H9 (cell line): ENCODE measurements around the gene ETHE1. TPM values are rescaled to one million over a fixed set of nuclear protein-coding genes. Genes with fewer than 3 reads are reported as not detected.

Experiments
- DNase-seq: peaks from one replicate; pipeline ENCODE4 v3.0.0-alpha.2; 2017
- H2AFZ ChIP-seq: one replicate; pipeline ENCODE4 v1.6.1; 2013; ENCODE audit warnings: mild to moderate bottlenecking, low read length, control low read depth, moderate library complexity
- H2AK5ac ChIP-seq: 2 replicates; pipeline ENCODE4 v1.6.1; 2013; ENCODE audit warnings: low read length, control low read depth, mixed read lengths; ENCODE audit not compliant: insufficient read length
- H2BK120ac ChIP-seq: one replicate; pipeline ENCODE4 v1.6.1; 2013; ENCODE audit warnings: low read depth, mild to moderate bottlenecking, low read length, control low read depth, inconsistent platforms; ENCODE audit not compliant: poor library complexity, severe bottlenecking
- H2BK12ac ChIP-seq: 2 replicates; pipeline ENCODE4 v1.6.1; 2013; ENCODE audit warnings: low read length, control low read depth, mixed read lengths, low read depth; ENCODE audit not compliant: insufficient read length
- H2BK15ac ChIP-seq: 2 replicates; pipeline ENCODE4 v1.6.1; 2013; ENCODE audit warnings: low read depth, low read length, control low read depth
- H2BK20ac ChIP-seq: one replicate; pipeline ENCODE4 v1.6.1; 2013; ENCODE audit warnings: low read depth, mild to moderate bottlenecking, low read length, control low read depth, inconsistent platforms; ENCODE audit not compliant: poor library complexity, severe bottlenecking
- H2BK5ac ChIP-seq: 2 replicates; pipeline ENCODE4 v1.6.1; 2013; ENCODE audit warnings: low read length, control low read depth, mixed read lengths; ENCODE audit not compliant: insufficient read length
- H3K14ac ChIP-seq: 2 replicates; pipeline ENCODE4 v1.6.1; 2013; ENCODE audit warnings: low read length, control low read depth; ENCODE audit not compliant: insufficient read depth
- H3K18ac ChIP-seq: 2 replicates; pipeline ENCODE4 v1.6.1; 2013; ENCODE audit warnings: low read depth, mild to moderate bottlenecking, mixed read lengths, low read length, control low read depth; ENCODE audit not compliant: insufficient read length
- H3K23ac ChIP-seq: 2 replicates; pipeline ENCODE4 v1.6.1; 2013; ENCODE audit warnings: low read length, control low read depth, mixed read lengths, low read depth; ENCODE audit not compliant: insufficient read length
- H3K23me2 ChIP-seq: 2 replicates; pipeline ENCODE4 v1.6.1; 2013; ENCODE audit warnings: low read depth, mild to moderate bottlenecking, mixed read lengths, low read length, control low read depth; ENCODE audit not compliant: insufficient read length, poor library complexity, severe bottlenecking
- H3K27ac ChIP-seq: 2 replicates; pipeline ENCODE4 v1.5.1; 2013; ENCODE audit warnings: low read length, control low read depth, mixed read lengths, low read depth; ENCODE audit not compliant: insufficient read length
- H3K27me3 ChIP-seq: 2 replicates; pipeline ENCODE4 v1.6.1; 2013; ENCODE audit warnings: low read length, control low read depth, inconsistent platforms; ENCODE audit not compliant: insufficient read depth
- H3K4ac ChIP-seq: 2 replicates; pipeline ENCODE4 v1.6.1; 2013; ENCODE audit warnings: low read depth, mild to moderate bottlenecking, control low read depth, inconsistent platforms, low read length, moderate library complexity
- H3K4me1 ChIP-seq: 2 replicates; pipeline ENCODE4 v1.6.1; 2013; ENCODE audit warnings: low read length, control low read depth, inconsistent platforms; ENCODE audit not compliant: insufficient read depth
- H3K4me2 ChIP-seq: 2 replicates; pipeline ENCODE4 v1.6.1; 2013; ENCODE audit warnings: low read length, control low read depth, mixed read lengths; ENCODE audit not compliant: insufficient read length, insufficient read depth
- H3K56ac ChIP-seq: 2 replicates; pipeline ENCODE4 v1.6.1; 2013; ENCODE audit warnings: low read depth, mild to moderate bottlenecking, mixed read lengths, low read length, control low read depth; ENCODE audit not compliant: insufficient read length
- H3K79me1 ChIP-seq: 2 replicates; pipeline ENCODE4 v1.6.1; 2013; ENCODE audit warnings: low read depth, mild to moderate bottlenecking, moderate library complexity, low read length, control low read depth, inconsistent platforms; ENCODE audit not compliant: insufficient read depth, poor library complexity, severe bottlenecking
- H3K79me2 ChIP-seq: 2 replicates; pipeline ENCODE4 v1.6.1; 2013; ENCODE audit warnings: low read length, control low read depth, inconsistent platforms; ENCODE audit not compliant: insufficient read depth
- H3K9ac ChIP-seq: 2 replicates; pipeline ENCODE4 v1.6.1; 2013; ENCODE audit warnings: low read length, control low read depth, mixed read lengths; ENCODE audit not compliant: insufficient read length; ENCODE audit errors: extremely low read depth
- H3K9me3 ChIP-seq: one replicate; pipeline ENCODE4 v1.6.1; 2013; ENCODE audit warnings: low read depth, low read length, inconsistent platforms; ENCODE audit not compliant: control insufficient read depth
- H3T11ph ChIP-seq: one replicate; pipeline ENCODE4 v1.6.1; 2013; ENCODE audit warnings: mild to moderate bottlenecking, low read length, control low read depth, inconsistent platforms
- H4K20me1 ChIP-seq: one replicate; pipeline ENCODE4 v1.6.1; 2013; ENCODE audit not compliant: control insufficient read depth, insufficient read length, insufficient read depth
- H4K5ac ChIP-seq: 2 replicates; pipeline ENCODE4 v1.6.1; 2013; ENCODE audit warnings: low read depth, mild to moderate bottlenecking, mixed read lengths, low read length, control low read depth; ENCODE audit not compliant: insufficient read length
- H4K8ac ChIP-seq: replicated peaks from 2 replicates; pipeline ENCODE4 v1.6.1; 2013; ENCODE audit warnings: low read length, control low read depth, mixed read lengths, low read depth; ENCODE audit not compliant: insufficient read length
- H4K91ac ChIP-seq: 2 replicates; pipeline ENCODE4 v1.6.1; 2013; ENCODE audit warnings: low read depth, mild to moderate bottlenecking, moderate library complexity, mixed read lengths, low read length, control low read depth; ENCODE audit not compliant: insufficient read length
- H3K27ac Mint-ChIP-seq, 3 experiments: 2 replicates in 2 of 3; 3 replicates in 1 of 3; pipeline ENCODE4 v1.8.0; 2020 to 2021; ENCODE audit warnings: mixed read lengths in 3 of 3, mild to moderate bottlenecking in 1 of 3, moderate library complexity in 1 of 3
- H3K27me3 Mint-ChIP-seq: 2 replicates; pipeline ENCODE4 v1.8.0; 2021; ENCODE audit warnings: low read depth, mild to moderate bottlenecking, moderate library complexity, mixed read lengths
- H3K36me3 Mint-ChIP-seq, 3 experiments: 2 replicates in 2 of 3; 3 replicates in 1 of 3; pipeline ENCODE4 v1.8.0; 2020 to 2021; ENCODE audit warnings: low read depth in 3 of 3, mixed read lengths in 3 of 3; ENCODE audit not compliant: insufficient read depth in 1 of 3
- H3K4me1 Mint-ChIP-seq, 2 experiments: 2 replicates each; pipeline ENCODE4 v1.8.0; 2020; ENCODE audit warnings: mixed read lengths in 2 of 2
- H3K4me3 Mint-ChIP-seq, 2 experiments: 2 replicates in 1 of 2; 3 replicates in 1 of 2; pipeline ENCODE4 v1.8.0; 2020 to 2021; ENCODE audit warnings: mild to moderate bottlenecking in 2 of 2, mixed read lengths in 2 of 2, moderate library complexity in 1 of 2
- H3K9me3 Mint-ChIP-seq, 2 experiments: 2 replicates in 1 of 2; 3 replicates in 1 of 2; pipeline ENCODE4 v1.8.0; 2020; ENCODE audit warnings: mild to moderate bottlenecking in 2 of 2, mixed read lengths in 2 of 2, moderate library complexity in 1 of 2
- CTCF ChIP-seq: fragments of 200-600 bp; sonication (generic); conservative IDR thresholded peaks from 3 replicates; pipeline ENCODE4 v1.8.0; 2021; ENCODE audit warnings: antibody characterized with exemption, mild to moderate bottlenecking
- WGBS: extraction: QIAGEN DNeasy Blood & Tissue Kit; methylation state at CpG from one replicate; pipeline ENCODE4 v1.1.7; 2013; ENCODE audit warnings: missing lambda C conversion rate, low lambda C conversion rate, mixed read lengths; ENCODE audit not compliant: insufficient read length; ENCODE audit errors: extremely low coverage; 5-methylcytosine and 5-hydroxymethylcytosine counted together
- total RNA-seq: library from RNA; stranded (reverse); gene quantifications from 2 replicates; pipeline ENCODE4 v1.2.1, GENCODE V29; 2021

The ETHE1 gene
- total RNA-seq, 1 experiment from 2014 or later: 18.8 TPM

GRCh38 chr19:43554317-43554895, 27.4 kb upstream of the ETHE1 start:
- no peak overlapping the region for H3K4me2 ChIP-seq
- no peaks in the 10 kb centered on the region for H3K23me2 ChIP-seq
- no peaks in the 10 kb centered on the region for H3K9me3 ChIP-seq
- no peaks in the 10 kb centered on the region for H3K27me3 ChIP-seq
- Mint-ChIP-seq H3K27me3 (no peaks in the 10 kb centered on the region), H3K4me3 (no peak overlapping the region), H3K27ac (peak overlapping the region in 1 of 3 experiments; percentile 37; a peak in 2 of 7 replicates), H3K4me1 (peaks cover 7 to 11% of the 10 kb centered on the region in 2 experiments), H3K9me3 (0 out of 5 replicates have a peak, but pooled peaks cover 0 to 2% of the 10 kb centered on the region in 2 experiments), H3K36me3 (peaks cover 15 to 54% (median 49%) of the 10 kb centered on the region in 3 experiments; a peak in 6 of 7 replicates)
- H4K20me1 ChIP-seq: no peaks in the 10 kb centered on the region
- no peaks in the 10 kb centered on the region for H3K4me1 ChIP-seq
- no peak for TF ChIP-seq CTCF
- H3K9ac ChIP-seq: no peak overlapping the region
- no peak overlapping the region for H4K91ac ChIP-seq
- no CpG with 5 or more reads among the region's 15 CpGs for WGBS
- no peak overlapping the region for H2BK12ac ChIP-seq
- no peak overlapping the region for H3K23ac ChIP-seq
- no peak overlapping the region for H3K18ac ChIP-seq
- no peak overlapping the region for H4K8ac ChIP-seq
- no peak overlapping the region for H2AFZ ChIP-seq
- no peak overlapping the region for H3T11ph ChIP-seq
- no peak overlapping the region for H2BK5ac ChIP-seq
- H3K79me2 ChIP-seq: no peaks in the 10 kb centered on the region
- H3K27ac ChIP-seq: no peak overlapping the region
- no peaks in the 10 kb centered on the region for H3K79me1 ChIP-seq
- H2AK5ac ChIP-seq: no peak overlapping the region
- no peak overlapping the region for H3K4ac ChIP-seq
- no peak overlapping the region for H2BK15ac ChIP-seq
- no peak overlapping the region for H3K56ac ChIP-seq
- DNase-seq: no peak
- H2BK20ac ChIP-seq: no peak overlapping the region
- H2BK120ac ChIP-seq: no peak overlapping the region
- no peak overlapping the region for H4K5ac ChIP-seq
- H3K14ac ChIP-seq: no peak overlapping the region
